Stimulated activated CD4-positive, alpha-beta T cell treated with anti-CD3 and anti-CD28 coated beads, Interleukin-15, amount 100 ng/mL, for 24 hours (primary cell): ENCODE data around the gene RILPL1.
A peak's percentile ranks its signal among the peaks of the same experiment; 100 is the strongest.
"Not testable (repeated sequence)": the region's sequence is repeated elsewhere in the genome, so short reads cannot be mapped to it uniquely, and the experiment has no call there.

ENCODE experiments used
- DNase-seq: peaks from one replicate; pipeline ENCODE4 v3.0.0-alpha.2; 2020

The RILPL1 gene

GRCh38 chr12:123533672-123534643, at the start of gene RILPL1:
RILPL1 (minus strand) TSS chr12:123533719; CDS start chr12:123533482, 237 bp downstream.
- DNase-seq = peak; percentile 63

- DNase-seq = no peak
Measured at GRCh38 chr12:123580772-123581171, 47.3 kb upstream of the RILPL1 start.

- not testable (repeated sequence) for DNase-seq
Measured at GRCh38 chr12:123578829-123579228, 45.3 kb upstream of the RILPL1 start.

- no peak for DNase-seq
Measured at GRCh38 chr12:123578243-123578642, 44.7 kb upstream of the RILPL1 start.

- DNase-seq = no peak
Measured at GRCh38 chr12:123576611-123577010, 43.1 kb upstream of the RILPL1 start.

GRCh38 chr12:123573870-123574269, 40.4 kb upstream of the RILPL1 start:
- DNase-seq = no peak

- DNase-seq = no peak
Measured at GRCh38 chr12:123572391-123572790, 38.9 kb upstream of the RILPL1 start.

GRCh38 chr12:123571343-123571813, 37.9 kb upstream of the RILPL1 start:
- DNase-seq = no peak

GRCh38 chr12:123559468-123559867, 25.9 kb upstream of the RILPL1 start:
- DNase-seq = no peak

GRCh38 chr12:123558487-123558886, 25.0 kb upstream of the RILPL1 start:
- DNase-seq = not testable (repeated sequence)

GRCh38 chr12:123554843-123555242, 21.3 kb upstream of the RILPL1 start:
- not testable (repeated sequence) for DNase-seq

- not testable (repeated sequence) for DNase-seq
Measured at GRCh38 chr12:123554136-123554535, 20.6 kb upstream of the RILPL1 start.

- DNase-seq = no peak
Measured at GRCh38 chr12:123550700-123551099, 17.2 kb upstream of the RILPL1 start.

GRCh38 chr12:123548107-123548506, 14.6 kb upstream of the RILPL1 start:
- DNase-seq = no peak

GRCh38 chr12:123546281-123546680, 12.8 kb upstream of the RILPL1 start:
- no peak for DNase-seq

GRCh38 chr12:123543541-123543940, 10.0 kb upstream of the RILPL1 start:
- DNase-seq = no peak

GRCh38 chr12:123540899-123541662, 7.6 kb upstream of the RILPL1 start:
- no peak for DNase-seq

GRCh38 chr12:123535952-123536351, 2.4 kb upstream of the RILPL1 start:
- not testable (repeated sequence) for DNase-seq

- peak; percentile 51 for DNase-seq
Measured at GRCh38 chr12:123532808-123533649, 490 bp downstream of the RILPL1 start.

GRCh38 chr12:123532019-123532418, 1.5 kb downstream of the RILPL1 start:
- DNase-seq = peak; percentile 24

GRCh38 chr12:123531091-123531490, 2.4 kb downstream of the RILPL1 start:
- no peak for DNase-seq

GRCh38 chr12:123530668-123531067, 2.9 kb downstream of the RILPL1 start:
- DNase-seq = no peak

- no peak for DNase-seq
Measured at GRCh38 chr12:123529686-123530085, 3.8 kb downstream of the RILPL1 start.
